ENCODE measurements around the gene ZNF804A.
"Not testable (repeated sequence)": the region's sequence is repeated elsewhere in the genome, so short reads cannot be mapped to it uniquely, and the experiment has no call there.

Gene ZNF804A

GRCh38 chr2:184728411-184728810, 130.1 kb downstream of the ZNF804A start:
- no peak for DNase-seq

GRCh38 chr2:184729581-184729980, 131.3 kb downstream of the ZNF804A start:
- DNase-seq, result no peak

- DNase-seq, result no peak
These were observed 132.0 kb downstream of the ZNF804A start for GRCh38 chr2:184730288-184730687.

- DNase-seq, result no peak
These were observed 136.0 kb downstream of the ZNF804A start for GRCh38 chr2:184734338-184734737.

DNA sequence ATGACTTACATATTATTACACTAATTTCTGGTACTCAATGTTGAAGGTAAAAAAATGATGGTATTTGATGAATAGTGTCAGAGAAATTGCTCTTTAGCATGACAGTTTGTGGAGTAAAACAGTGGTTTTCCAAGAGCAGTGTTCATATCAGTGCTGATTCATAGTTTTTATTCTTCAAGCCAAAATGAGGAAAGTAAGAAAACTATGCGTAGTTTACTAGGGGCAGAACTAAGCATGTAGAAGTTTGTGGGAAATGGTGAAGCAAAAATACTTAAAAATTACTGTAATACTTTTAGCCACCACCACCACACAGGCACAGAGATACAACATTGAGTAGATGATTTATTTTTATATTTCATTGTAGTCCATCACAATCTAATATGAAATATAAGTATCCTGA, 137.3 kb downstream of the ZNF804A start:
- DNase-seq, result no peak

GRCh38 chr2:184743096-184743495, 144.8 kb downstream of the ZNF804A start:
- DNase-seq, result no peak

- no peak for DNase-seq
These were observed 157.8 kb downstream of the ZNF804A start for GRCh38 chr2:184756161-184756560.

DNA sequence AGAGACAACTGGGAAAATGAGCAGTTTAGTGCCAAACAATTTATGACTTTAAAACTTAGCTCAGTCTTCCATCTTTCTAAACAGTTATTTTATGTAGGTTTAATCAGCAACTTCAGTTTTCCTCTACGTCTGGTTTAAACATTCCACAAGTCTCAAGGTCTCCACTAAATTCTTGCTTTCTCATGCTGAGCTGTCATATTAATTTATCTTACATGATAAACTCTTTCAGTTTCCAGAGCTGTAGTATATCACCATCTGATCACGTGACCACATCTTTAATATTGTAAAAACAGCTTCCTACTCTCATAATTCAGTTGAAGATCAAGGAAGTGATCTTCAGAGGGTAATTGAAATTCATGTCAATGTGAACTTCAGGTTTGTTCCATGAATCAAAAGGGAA, 158.6 kb downstream of the ZNF804A start:
- no peak for DNase-seq

DNA sequence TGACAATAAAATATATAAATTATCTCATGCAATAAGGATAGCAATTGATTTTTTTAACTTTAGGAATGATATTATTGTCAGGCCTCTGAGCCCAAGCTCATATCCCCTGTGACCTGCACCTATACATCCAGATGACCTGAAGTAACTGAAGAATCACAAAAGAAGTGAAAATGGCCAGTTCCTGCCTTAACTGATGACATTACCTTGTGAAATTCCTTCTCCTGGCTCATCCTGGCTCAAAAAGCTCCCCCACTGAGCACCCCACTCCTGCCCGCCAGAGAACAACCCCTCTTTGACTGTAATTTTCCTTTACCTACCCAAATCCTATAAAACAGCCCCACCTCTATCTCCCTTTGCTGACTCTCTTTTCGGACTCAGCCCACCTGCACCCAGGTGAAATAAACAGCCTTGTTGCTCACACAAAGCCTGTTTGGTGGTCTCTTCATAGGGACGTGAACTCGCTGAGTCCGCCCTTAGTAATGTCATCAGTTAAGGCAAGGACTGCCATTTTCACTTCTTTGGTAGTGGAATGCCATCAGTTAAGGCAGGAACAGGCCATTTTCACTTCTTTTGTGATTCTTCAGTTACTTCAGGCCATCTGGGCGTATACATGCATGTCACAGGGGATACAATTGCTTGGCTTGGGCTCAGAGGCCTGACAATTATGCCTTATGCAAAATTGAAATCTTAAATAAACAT, 161.4 kb downstream of the ZNF804A start:
- DNase-seq, result not testable (repeated sequence)

DNA sequence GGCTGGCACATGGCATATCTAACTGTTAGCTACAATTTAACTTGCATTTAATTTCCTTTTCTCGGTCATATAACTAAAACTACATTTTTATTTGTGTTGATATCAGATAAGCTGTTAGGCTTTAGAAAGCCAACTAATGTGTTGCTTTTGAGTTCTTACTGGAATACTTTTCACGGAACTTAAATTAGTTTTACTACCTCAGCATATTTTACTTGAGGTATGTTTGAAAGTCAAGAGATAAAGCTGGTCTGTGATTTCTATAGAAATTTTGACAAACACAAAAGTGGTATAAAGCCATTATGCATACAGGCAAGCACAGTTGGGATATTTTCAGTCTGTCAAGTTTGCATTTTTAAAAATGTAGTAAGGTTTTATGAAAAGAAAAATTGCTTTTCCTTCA, 162.6 kb downstream of the ZNF804A start:
- DNase-seq, result no peak

GRCh38 chr2:184765112-184765895, 167.0 kb downstream of the ZNF804A start:
- DNase-seq, result no peak

DNA sequence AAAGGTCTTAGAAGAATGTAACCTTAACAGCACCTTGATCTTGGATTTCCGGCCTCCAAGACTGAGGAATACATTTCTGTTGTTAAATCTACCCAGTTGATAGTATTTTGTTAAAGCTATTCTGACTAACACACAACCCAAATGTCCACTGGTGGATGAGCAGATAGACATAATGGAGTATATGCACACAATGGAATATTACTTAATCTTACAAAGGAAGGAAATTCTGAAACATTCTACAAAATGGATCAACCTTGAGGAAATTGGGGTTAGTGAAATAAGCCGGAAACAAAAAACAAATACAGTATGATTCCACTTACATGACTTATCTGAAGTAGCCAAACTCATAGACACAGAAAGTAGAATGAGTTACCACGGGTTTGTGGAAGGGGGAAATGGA, 168.7 kb downstream of the ZNF804A start:
- DNase-seq, result no peak

- no peak for DNase-seq
These were observed 170.7 kb downstream of the ZNF804A start for GRCh38 chr2:184769023-184769422.

- no peak for DNase-seq
These were observed 171.4 kb downstream of the ZNF804A start for GRCh38 chr2:184769686-184770085.

DNA sequence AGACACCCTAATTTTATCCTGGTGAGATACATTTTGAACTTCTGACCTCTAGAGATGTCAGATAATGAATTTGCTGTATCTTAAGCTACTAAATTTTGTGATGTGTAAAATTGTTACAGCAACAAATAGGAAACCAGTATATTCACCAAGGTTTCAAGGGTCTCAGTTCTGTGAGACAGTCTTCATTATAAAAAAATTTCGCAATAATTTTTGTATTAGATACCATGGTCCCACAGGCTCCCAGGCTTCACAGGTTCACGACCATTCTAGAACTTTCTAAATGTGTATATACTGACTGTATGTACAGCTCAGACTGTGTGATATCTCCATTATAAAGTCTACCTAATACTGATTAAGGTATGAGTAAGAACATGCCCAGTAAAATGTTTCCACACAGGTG, 181.4 kb downstream of the ZNF804A start:
- no peak for DNase-seq

- no peak for DNase-seq
These were observed 182.1 kb downstream of the ZNF804A start for GRCh38 chr2:184780384-184780783.

- no peak for DNase-seq
These were observed 182.6 kb downstream of the ZNF804A start for GRCh38 chr2:184780944-184781343.

DNA sequence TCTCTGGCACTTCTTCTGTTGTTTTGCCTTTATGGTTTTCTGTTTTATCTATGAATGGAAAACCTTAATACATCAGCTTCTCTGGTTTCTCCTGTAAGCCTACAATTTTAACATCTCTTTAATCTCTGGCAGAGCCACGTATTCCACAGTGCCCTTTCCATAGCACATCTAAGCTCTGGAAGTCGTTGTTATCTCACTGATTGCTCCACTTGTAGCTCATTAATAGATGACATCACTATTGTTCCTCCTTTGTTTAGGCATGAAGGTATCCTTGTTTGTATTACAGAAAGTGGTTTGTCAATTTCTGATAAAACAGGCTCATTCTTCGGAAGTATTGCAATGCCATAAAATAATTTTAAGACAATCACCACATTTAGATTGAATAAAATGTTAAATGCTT, 185.2 kb downstream of the ZNF804A start:
- no peak for DNase-seq

DNA sequence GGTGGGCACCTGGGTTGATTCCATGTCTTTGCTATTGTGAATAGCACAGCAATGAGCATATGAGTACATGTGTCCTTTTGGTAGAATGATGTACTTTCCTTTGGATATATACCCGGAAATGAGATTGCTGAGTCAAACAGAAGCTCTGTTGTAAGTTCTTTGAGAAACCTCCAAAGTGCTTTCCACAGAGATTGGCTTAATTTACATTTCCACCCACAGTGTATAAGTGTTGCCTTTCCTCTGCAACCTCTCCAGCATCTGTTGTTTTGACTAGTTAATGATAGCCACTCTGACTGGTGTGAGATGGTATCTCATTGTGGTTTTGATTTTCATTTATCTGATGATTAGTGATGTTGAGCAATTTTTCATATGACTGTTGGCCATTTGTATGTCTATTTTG, 194.8 kb downstream of the ZNF804A start:
- no peak for DNase-seq

GRCh38 chr2:184799379-184799778, 201.1 kb downstream of the ZNF804A start:
- DNase-seq, result no peak

- no peak for DNase-seq
These were observed 216.1 kb downstream of the ZNF804A start for GRCh38 chr2:184814421-184814820.

- DNase-seq, result no peak
These were observed 217.5 kb downstream of the ZNF804A start for GRCh38 chr2:184815824-184816223.

DNA sequence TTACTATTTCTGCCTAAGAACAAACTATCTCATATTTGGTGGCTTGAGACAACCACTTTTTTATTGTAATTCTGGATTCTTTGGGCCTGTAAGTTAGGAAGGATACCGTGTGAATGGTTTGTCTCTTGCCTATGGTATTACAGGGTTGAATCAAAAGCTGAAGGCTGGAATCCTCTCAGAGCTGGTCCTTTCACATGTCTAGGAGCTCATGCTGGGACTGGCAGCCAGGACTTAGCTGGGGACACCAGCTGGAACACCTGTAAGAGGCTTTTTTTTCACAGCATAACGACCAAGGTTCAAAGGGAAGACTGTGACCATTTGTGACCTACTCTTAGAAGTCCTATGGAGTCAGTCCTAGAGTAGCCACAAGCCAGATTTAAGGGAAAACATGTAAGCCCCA, 226.3 kb downstream of the ZNF804A start:
- DNase-seq, result no peak

DNA sequence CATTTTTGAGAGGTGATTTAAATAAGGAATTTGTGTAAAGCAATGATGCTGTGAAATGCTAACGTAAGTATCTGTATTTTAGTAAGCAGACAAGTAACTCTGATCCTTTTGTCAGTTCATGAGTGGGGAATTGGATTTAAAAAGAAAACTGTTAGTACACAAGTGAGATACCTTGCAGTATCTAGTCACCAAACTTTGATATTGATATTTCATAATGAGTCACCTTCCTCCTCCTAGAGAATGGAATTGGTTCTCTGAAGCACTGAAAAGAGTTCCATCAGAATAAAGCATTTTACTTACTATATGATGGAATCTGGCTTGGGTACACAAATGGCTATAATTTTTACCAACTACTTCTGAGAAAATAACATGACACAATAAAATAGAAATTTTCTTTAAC, 232.2 kb downstream of the ZNF804A start:
- no peak for DNase-seq

Data from stimulated activated CD4-positive, alpha-beta T cell treated with anti-CD3 and anti-CD28 coated beads, Interleukin-4, amount 100 ng/mL, for 1 hour (primary cell).